IMR-90 (cell line): Measurements from ENCODE around the gene CLEC6A. TPM values are rescaled to one million over a fixed set of nuclear protein-coding genes. Genes with fewer than 3 reads are reported as not detected.

ENCODE experiments used
- ATAC-seq: fragments of 200-7000 bp; cut with Tn5 transposase; 2 replicates; pipeline ENCODE4 v1.9.1; 2020; ENCODE audit warnings: low read depth, mild to moderate bottlenecking, moderate library complexity
- BruUV-seq: library from RNA; stranded (reverse); fragments of 400-500 nt; replicated peaks from 2 replicates; lab custom pipeline; 2021; lab: Mats Ljungman, UMichigan
- CTCF ChIA-PET: fragments of 300-600 bp; formaldehyde crosslinking; extraction: SDS; loops from one replicate; lab custom pipeline; 2021; ENCODE audit warnings: antibody characterized with exemption; lab: Yijun Ruan, JAX
- POLR2A ChIA-PET: fragments of 300-600 bp; sonication (Branson Sonifier 250); formaldehyde crosslinking; loops from one replicate; lab custom pipeline; 2022; ENCODE audit warnings: antibody characterized with exemption; ENCODE audit not compliant: unreplicated experiment; lab: Charles Lee
- DNase-seq: peaks from one replicate; pipeline ENCODE4 v3.0.0; 2013
- H2AFZ ChIP-seq: replicated peaks from 2 replicates; pipeline ENCODE3; 2013; ENCODE audit warnings: low read length, mild to moderate bottlenecking; ENCODE audit not compliant: poor library complexity
- H2AK5ac ChIP-seq: 2 replicates; pipeline ENCODE4 v1.6.1; 2013; ENCODE audit warnings: low read depth, low read length, inconsistent platforms
- H2AK9ac ChIP-seq: replicated peaks from 2 replicates; pipeline ENCODE3; 2013; ENCODE audit warnings: mild to moderate bottlenecking, low read depth, low read length, moderate library complexity; ENCODE audit not compliant: poor library complexity
- H2BK120ac ChIP-seq: 2 replicates; pipeline ENCODE4 v1.6.1; 2013; ENCODE audit warnings: low read depth, low read length, inconsistent platforms
- H2BK15ac ChIP-seq: 3 replicates; pipeline ENCODE4 v1.6.1; 2013; ENCODE audit warnings: low read depth, low read length, inconsistent platforms
- H2BK20ac ChIP-seq: 2 replicates; pipeline ENCODE4 v1.6.1; 2013; ENCODE audit warnings: low read depth, mild to moderate bottlenecking, inconsistent platforms, low read length, moderate library complexity
- H2BK5ac ChIP-seq: 2 replicates; pipeline ENCODE4 v1.6.1; 2013; ENCODE audit warnings: mild to moderate bottlenecking, low read depth, low read length, inconsistent platforms; ENCODE audit not compliant: poor library complexity, severe bottlenecking
- H3K14ac ChIP-seq: replicated peaks from 2 replicates; pipeline ENCODE4 v1.6.1; 2013; ENCODE audit warnings: low read depth, low read length, inconsistent platforms
- H3K18ac ChIP-seq: 2 replicates; pipeline ENCODE4 v1.6.1; 2013; ENCODE audit warnings: low read depth, low read length, control low read depth
- H3K23ac ChIP-seq: 2 replicates; pipeline ENCODE4 v1.6.1; 2013; ENCODE audit warnings: low read depth, low read length, inconsistent platforms
- H3K27ac ChIP-seq: 2 replicates; pipeline ENCODE4 v1.5.1; 2013; ENCODE audit warnings: mild to moderate bottlenecking, control low read depth, low read length; ENCODE audit not compliant: insufficient read depth
- H3K27me3 ChIP-seq: 2 replicates; pipeline ENCODE4 v1.6.1; 2013; ENCODE audit warnings: low read length; ENCODE audit not compliant: control insufficient read depth, insufficient read depth
- H3K36me3 ChIP-seq: 2 replicates; pipeline ENCODE4 v1.6.1; 2013; ENCODE audit warnings: low read length, mixed read lengths; ENCODE audit not compliant: control insufficient read depth, insufficient read depth
- H3K4ac ChIP-seq: 2 replicates; pipeline ENCODE4 v1.6.1; 2013; ENCODE audit warnings: low read depth, low read length, inconsistent platforms
- H3K4me1 ChIP-seq: 2 replicates; pipeline ENCODE4 v1.6.1; 2013; ENCODE audit warnings: low read length, mixed read lengths; ENCODE audit not compliant: control insufficient read depth, insufficient read depth
- H3K4me2 ChIP-seq: 2 replicates; pipeline ENCODE4 v1.6.1; 2013; ENCODE audit warnings: low read depth, mild to moderate bottlenecking, control low read depth, low read length, moderate library complexity
- H3K4me3 ChIP-seq: 2 replicates; pipeline ENCODE4 v1.5.1; 2013; ENCODE audit warnings: low read depth, mild to moderate bottlenecking, control low read depth, low read length, moderate library complexity; ENCODE audit not compliant: insufficient read depth
- H3K56ac ChIP-seq: 2 replicates; pipeline ENCODE4 v1.6.1; 2013; ENCODE audit warnings: low read length, inconsistent platforms; ENCODE audit not compliant: insufficient read depth; ENCODE audit errors: extremely low read depth
- H3K79me1 ChIP-seq, 2 experiments: 2 replicates each; pipeline ENCODE4 v1.6.1; 2013; ENCODE audit warnings: low read length in 2 of 2, inconsistent platforms in 1 of 2, low read depth in 1 of 2
- H3K9ac ChIP-seq: 2 replicates; pipeline ENCODE4 v1.6.1; 2013; ENCODE audit warnings: low read depth, low read length, control low read depth
- H3K9me1 ChIP-seq: 2 replicates; pipeline ENCODE4 v1.6.1; 2013; ENCODE audit warnings: low read length, inconsistent platforms; ENCODE audit not compliant: insufficient read depth
- H3K9me3 ChIP-seq: 2 replicates; pipeline ENCODE4 v1.6.1; 2013; ENCODE audit warnings: low read length; ENCODE audit not compliant: control insufficient read depth, insufficient read depth
- H4K20me1 ChIP-seq: 2 replicates; pipeline ENCODE4 v1.6.1; 2013; ENCODE audit warnings: low read length, inconsistent platforms; ENCODE audit not compliant: insufficient read depth
- H4K5ac ChIP-seq: 2 replicates; pipeline ENCODE4 v1.6.1; 2013; ENCODE audit warnings: mild to moderate bottlenecking, low read depth, low read length, control low read depth
- H4K8ac ChIP-seq, 2 experiments: 2 replicates each; pipeline ENCODE4 v1.6.1; 2013; ENCODE audit warnings: low read depth in 2 of 2, low read length in 2 of 2, control low read depth in 1 of 2, inconsistent platforms in 1 of 2
- H4K91ac ChIP-seq: 2 replicates; pipeline ENCODE4 v1.6.1; 2013; ENCODE audit warnings: low read depth, low read length, inconsistent platforms; ENCODE audit not compliant: insufficient read depth
- CEBPB ChIP-seq: IDR thresholded peaks from 2 replicates; pipeline ENCODE4 v1.6.1; 2012; ENCODE audit warnings: low read depth, low read length, improper control_type of control experiment
- CHD1 ChIP-seq: IDR thresholded peaks from 2 replicates; pipeline ENCODE4 v1.6.1; 2012; ENCODE audit warnings: low read depth, low read length, improper control_type of control experiment
- FOS ChIP-seq: fragments of 150-350 bp; IDR thresholded peaks from 2 replicates; pipeline ENCODE4 v1.6.1; 2016; ENCODE audit warnings: low read depth, low read length
- MAZ ChIP-seq: IDR thresholded peaks from 2 replicates; pipeline ENCODE4 v1.6.1; 2012; ENCODE audit warnings: low read depth, mild to moderate bottlenecking, low read length, improper control_type of control experiment, moderate library complexity, borderline replicate concordance
- RFX5 ChIP-seq: IDR thresholded peaks from 2 replicates; pipeline ENCODE4 v1.8.0; 2012; ENCODE audit warnings: low read depth, mild to moderate bottlenecking, low read length, moderate library complexity
- dilution Hi-C: fragments of 300-500 bp; cut with HindIII; formaldehyde crosslinking; loops from one replicate; pipeline ENCODE4 v1.14.3; 2018; ENCODE audit warnings: low sequenced_read_pairs; ENCODE audit not compliant: unreplicated experiment
- in situ Hi-C: fragments of 300-500 bp; cut with MboI; formaldehyde crosslinking; loops from 3 replicates; pipeline ENCODE4 v1.14.3; 2019; ENCODE audit warnings: low sequenced_read_pairs, inconsistent platforms, mixed read lengths
- intact Hi-C: fragments of 100-400 bp; cut with micrococcal nuclease; formaldehyde crosslinking; loops from 2 replicates; pipeline ENCODE4 v1.10.0; 2022
- polyA plus RNA-seq, 3 experiments: library from polyadenylated mRNA; depleted of rRNA; stranded (reverse); fragments of >200 nt; gene quantifications; 2 replicates each; pipeline ENCODE4 v1.2.3, GENCODE V29; 2012; ENCODE audit warnings: low replicate concordance in 1 of 3
- total RNA-seq: library from RNA; depleted of rRNA; stranded (reverse); fragments of >200 nt; gene quantifications from 2 replicates; pipeline ENCODE4 v1.2.3, GENCODE V29; 2012
- TF ChIP-seq, protein P1 (sequence below): fragments of 150-350 bp; IDR thresholded peaks from 2 replicates; pipeline ENCODE4 v1.6.1; 2017; ENCODE audit warnings: mild to moderate bottlenecking, antibody characterized with exemption, low read length, low read depth
- TF ChIP-seq, protein P2 (sequence below): fragments of 150-350 bp; IDR thresholded peaks from 2 replicates; pipeline ENCODE4 v1.6.1; 2016; ENCODE audit warnings: low read depth, mild to moderate bottlenecking, low read length, moderate library complexity, borderline replicate concordance

CLEC6A gene
- total and polyA plus RNA-seq, 2 of the 4 experiments (the other 2 are of a cell fraction), result not detected

DNA sequence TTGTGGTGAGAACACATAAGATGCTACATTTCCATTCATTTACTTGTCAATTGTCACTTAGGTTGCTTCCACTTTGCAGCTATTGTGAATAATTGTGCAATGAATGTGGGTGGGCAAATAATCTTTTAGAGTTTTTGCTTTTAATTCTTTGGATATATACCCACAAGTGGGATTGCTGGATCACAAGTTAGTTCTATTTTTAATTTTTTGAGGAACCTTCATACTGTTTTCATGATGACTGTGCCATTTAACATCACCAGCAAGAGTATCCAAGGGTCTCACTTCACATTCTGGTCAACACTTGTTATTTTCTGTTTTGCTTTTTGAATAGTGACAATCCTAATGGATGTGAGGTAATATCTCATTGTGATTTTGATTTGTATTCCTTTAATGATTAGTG lies 10.5 kb downstream of the CLEC6A start:
- ATAC-seq (no peak), DNase-seq (no peak)
- Histone ChIP-seq H3K9me1 (no peaks in the 10 kb centered on the region), H3K4me3 (no peak overlapping the region), H2AFZ (no peak overlapping the region), H2AK5ac (no peak overlapping the region), H3K56ac (no peak overlapping the region), H2AK9ac (no peak overlapping the region), H4K5ac (no peak overlapping the region), H3K14ac (no peak overlapping the region), H3K9me3 (no peaks in the 10 kb centered on the region), H3K27me3 (no peaks in the 10 kb centered on the region), H2BK5ac (no peak overlapping the region), H3K4me2 (no peak overlapping the region), H3K27ac (no peak overlapping the region), H3K36me3 (no peaks in the 10 kb centered on the region), H3K4me1 (no peaks in the 10 kb centered on the region), H4K20me1 (no peaks in the 10 kb centered on the region), H4K8ac (no peak overlapping the region), H4K91ac (no peak overlapping the region), H3K4ac (no peak overlapping the region), H3K9ac (no peak overlapping the region), H3K23ac (no peak overlapping the region), H3K79me1 (no peaks in the 10 kb centered on the region), H2BK15ac (no peak overlapping the region), H2BK120ac (no peak overlapping the region), H3K18ac (no peak overlapping the region), H2BK20ac (no peak overlapping the region)
- dilution Hi-C loops, result no loop called here
- no peak for TF ChIP-seq RFX5
- no peak for TF ChIP-seq CEBPB
- TF ChIP-seq MAZ, result no peak
- TF ChIP-seq CHD1, result no peak
- TF ChIP-seq FOS, result no peak
- TF ChIP-seq, protein P1, sequence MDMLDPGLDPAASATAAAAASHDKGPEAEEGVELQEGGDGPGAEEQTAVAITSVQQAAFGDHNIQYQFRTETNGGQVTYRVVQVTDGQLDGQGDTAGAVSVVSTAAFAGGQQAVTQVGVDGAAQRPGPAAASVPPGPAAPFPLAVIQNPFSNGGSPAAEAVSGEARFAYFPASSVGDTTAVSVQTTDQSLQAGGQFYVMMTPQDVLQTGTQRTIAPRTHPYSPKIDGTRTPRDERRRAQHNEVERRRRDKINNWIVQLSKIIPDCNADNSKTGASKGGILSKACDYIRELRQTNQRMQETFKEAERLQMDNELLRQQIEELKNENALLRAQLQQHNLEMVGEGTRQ, result no peak
- TF ChIP-seq, protein P2, sequence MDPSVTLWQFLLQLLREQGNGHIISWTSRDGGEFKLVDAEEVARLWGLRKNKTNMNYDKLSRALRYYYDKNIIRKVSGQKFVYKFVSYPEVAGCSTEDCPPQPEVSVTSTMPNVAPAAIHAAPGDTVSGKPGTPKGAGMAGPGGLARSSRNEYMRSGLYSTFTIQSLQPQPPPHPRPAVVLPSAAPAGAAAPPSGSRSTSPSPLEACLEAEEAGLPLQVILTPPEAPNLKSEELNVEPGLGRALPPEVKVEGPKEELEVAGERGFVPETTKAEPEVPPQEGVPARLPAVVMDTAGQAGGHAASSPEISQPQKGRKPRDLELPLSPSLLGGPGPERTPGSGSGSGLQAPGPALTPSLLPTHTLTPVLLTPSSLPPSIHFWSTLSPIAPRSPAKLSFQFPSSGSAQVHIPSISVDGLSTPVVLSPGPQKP, result no peak
- CTCF ChIA-PET, result no interaction called here
- no TSS peak for BruUV-seq
- POLR2A ChIA-PET, result no interaction called here
- in situ Hi-C loops, result no loop called here
- intact Hi-C loops, result no loop called here
